Tibial artery (tissue), 4 donors: ENCODE measurements around the gene RASD1.

ENCODE experiments used
- DNase-seq, 2 donors: peaks; one replicate each; pipeline ENCODE4 v3.0.0-alpha.2; 2019
- H3K27ac ChIP-seq, 2 donors: fragments of 200-600 bp; sonication (generic) in 1 of 2; 1 replicate in 1 of 2; 2 replicates in 1 of 2; pipeline ENCODE4 v1.5.1; 2018 to 2019; ENCODE audit warnings: mild to moderate bottlenecking in 1 of 2
- H3K27me3 ChIP-seq, 2 donors: fragments of 200-600 bp; sonication (generic) in 1 of 2; one replicate each; pipeline versions ENCODE4 v1.5.1 to v1.6.0; 2016 to 2019
- H3K36me3 ChIP-seq, 3 donors: fragments of 200-600 bp; sonication (generic) in 2 of 3; one replicate each; pipeline ENCODE4 v1.5.1; 2016 to 2019; ENCODE audit warnings: mild to moderate bottlenecking in 2 of 3
- H3K4me1 ChIP-seq, 4 donors: fragments of 200-600 bp; sonication (generic) in 2 of 4; 1 replicate in 3 of 4; 2 replicates in 1 of 4; pipeline ENCODE4 v1.5.1; 2016 to 2019
- H3K4me3 ChIP-seq, 2 donors: fragments of 200-600 bp; sonication (generic) in 1 of 2; 1 replicate in 1 of 2; 2 replicates in 1 of 2; pipeline ENCODE4 v1.5.1; 2018 to 2019; ENCODE audit warnings: mild to moderate bottlenecking in 2 of 2
- H3K9me3 ChIP-seq, 3 donors: fragments of 200-600 bp; sonication (generic) in 1 of 3; one replicate each; pipeline ENCODE4 v1.5.1; 2016 to 2019
- intact Hi-C: fragments of 100-400 bp; cut with DNase I; formaldehyde crosslinking; loops from one replicate; pipeline ENCODE4 v1.15.0; 2023; ENCODE audit warnings: low total_unique reads
- TF ChIP-seq, protein P1 (sequence below), 2 experiments: fragments of 200-600 bp in 1 of 2; fragments of 450-650 bp in 1 of 2; IDR thresholded peaks; one replicate each; pipeline ENCODE4 v1.5.1; 2017 to 2019; ENCODE audit warnings: antibody characterized with exemption in 2 of 2, mild to moderate bottlenecking in 1 of 2, moderate library complexity in 1 of 2

The RASD1 gene

DNA sequence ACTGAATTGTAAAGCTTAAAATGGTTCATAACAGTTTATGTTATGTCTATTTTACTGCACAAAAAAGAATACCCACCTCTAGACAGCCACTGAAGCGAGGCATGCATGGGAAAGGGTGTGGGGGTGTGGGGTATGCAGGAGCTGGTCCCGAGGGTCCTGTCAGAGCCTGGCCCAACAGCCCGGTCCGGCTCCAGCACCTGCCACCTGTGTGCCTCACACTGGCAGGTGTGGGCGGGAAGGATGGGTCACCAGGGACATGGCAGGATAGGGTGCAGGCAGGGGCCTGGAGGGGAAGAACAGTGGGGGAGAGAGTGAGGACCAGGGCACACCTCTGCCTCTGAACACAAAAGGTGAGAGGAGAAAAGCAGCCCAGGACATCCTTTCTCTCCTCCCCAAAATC lies 22.8 kb upstream of the RASD1 start:
- Histone ChIP-seq H3K4me1 (no peaks in the 10 kb centered on the region), H3K36me3 (peaks cover 0 to 20% (median 0%) of the 10 kb centered on the region in 3 donors), H3K4me3 (no peak overlapping the region), H3K9me3 (no peaks in the 10 kb centered on the region), H3K27ac (no peak overlapping the region), H3K27me3 (no peaks in the 10 kb centered on the region)
- intact Hi-C loops = no loop called here
- no peak for DNase-seq
- TF ChIP-seq, protein P1, sequence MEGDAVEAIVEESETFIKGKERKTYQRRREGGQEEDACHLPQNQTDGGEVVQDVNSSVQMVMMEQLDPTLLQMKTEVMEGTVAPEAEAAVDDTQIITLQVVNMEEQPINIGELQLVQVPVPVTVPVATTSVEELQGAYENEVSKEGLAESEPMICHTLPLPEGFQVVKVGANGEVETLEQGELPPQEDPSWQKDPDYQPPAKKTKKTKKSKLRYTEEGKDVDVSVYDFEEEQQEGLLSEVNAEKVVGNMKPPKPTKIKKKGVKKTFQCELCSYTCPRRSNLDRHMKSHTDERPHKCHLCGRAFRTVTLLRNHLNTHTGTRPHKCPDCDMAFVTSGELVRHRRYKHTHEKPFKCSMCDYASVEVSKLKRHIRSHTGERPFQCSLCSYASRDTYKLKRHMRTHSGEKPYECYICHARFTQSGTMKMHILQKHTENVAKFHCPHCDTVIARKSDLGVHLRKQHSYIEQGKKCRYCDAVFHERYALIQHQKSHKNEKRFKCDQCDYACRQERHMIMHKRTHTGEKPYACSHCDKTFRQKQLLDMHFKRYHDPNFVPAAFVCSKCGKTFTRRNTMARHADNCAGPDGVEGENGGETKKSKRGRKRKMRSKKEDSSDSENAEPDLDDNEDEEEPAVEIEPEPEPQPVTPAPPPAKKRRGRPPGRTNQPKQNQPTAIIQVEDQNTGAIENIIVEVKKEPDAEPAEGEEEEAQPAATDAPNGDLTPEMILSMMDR (IDR thresholded peaks at IDR 0.05) = no peak

DNA sequence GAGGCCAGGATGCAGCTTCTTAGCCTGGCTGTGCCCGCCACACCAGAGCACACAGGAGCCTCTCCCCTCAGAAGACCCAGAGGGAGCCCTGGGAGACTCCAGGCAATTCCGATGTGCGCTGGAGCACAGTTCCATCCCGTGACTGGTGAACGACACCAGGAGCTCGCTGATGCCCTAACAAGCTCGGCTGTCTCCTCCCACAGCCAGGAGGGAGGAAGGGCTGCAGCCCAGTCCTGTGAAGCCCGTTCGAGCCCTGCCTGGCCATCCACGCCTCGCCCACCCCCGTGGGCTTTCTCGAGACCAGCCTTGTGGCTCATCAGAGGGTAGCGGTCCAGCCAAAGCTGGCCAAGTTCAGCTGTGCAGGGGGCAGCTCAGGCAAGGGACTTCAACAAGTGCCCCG lies 21.8 kb upstream of the RASD1 start:
- Histone ChIP-seq H3K36me3 (peaks cover 0 to 20% (median 0%) of the 10 kb centered on the region in 3 donors), H3K27ac (no peak overlapping the region), H3K4me3 (no peak overlapping the region), H3K9me3 (no peaks in the 10 kb centered on the region), H3K27me3 (no peaks in the 10 kb centered on the region), H3K4me1 (no peaks in the 10 kb centered on the region)
- DNase-seq = no peak
- TF ChIP-seq, protein P1 (IDR thresholded peaks at IDR 0.05) = no peak
- intact Hi-C loops = no loop called here

DNA sequence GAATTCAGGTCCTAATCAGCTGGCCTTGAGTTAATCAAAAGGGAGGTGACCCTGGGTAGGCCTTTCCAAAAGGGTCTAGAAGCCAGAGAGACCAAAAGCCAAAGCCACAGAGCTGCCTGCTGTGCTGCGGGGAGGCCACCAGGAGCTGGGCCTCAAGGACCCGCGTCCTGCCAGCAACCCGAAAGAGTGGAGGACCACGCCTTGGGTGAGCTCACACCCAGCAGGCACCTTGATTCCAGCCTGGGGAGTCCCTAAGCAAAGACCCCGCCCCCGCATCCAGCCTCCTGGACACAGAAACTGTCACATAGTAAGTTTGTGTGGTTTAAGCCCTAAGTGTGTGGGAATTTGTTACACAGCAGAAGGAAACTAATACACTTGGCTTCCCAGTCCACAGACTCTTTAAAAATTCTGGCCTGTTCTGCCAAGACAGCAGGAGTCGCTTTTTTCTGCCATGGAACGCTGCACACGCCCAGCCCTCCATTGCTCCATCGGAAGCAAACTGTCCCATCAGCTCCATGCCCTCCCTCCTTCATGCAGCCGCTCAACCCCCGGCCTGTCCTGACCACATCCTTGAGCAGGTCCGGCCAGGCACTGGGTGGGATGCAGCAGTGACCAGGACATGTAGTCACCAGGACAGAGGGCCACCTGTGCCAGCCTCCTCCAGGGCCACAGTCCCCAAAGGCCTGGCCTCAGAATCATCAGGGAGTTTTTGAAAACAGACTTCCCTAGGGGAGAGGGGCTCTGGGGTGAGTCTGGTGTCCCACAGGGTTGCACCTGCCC lies 20.9 kb upstream of the RASD1 start:
- TF ChIP-seq, protein P1 (IDR thresholded peaks at IDR 0.05) = no peak
- no peak overlapping the region for H3K27ac ChIP-seq
- intact Hi-C loops = no loop called here

DNA sequence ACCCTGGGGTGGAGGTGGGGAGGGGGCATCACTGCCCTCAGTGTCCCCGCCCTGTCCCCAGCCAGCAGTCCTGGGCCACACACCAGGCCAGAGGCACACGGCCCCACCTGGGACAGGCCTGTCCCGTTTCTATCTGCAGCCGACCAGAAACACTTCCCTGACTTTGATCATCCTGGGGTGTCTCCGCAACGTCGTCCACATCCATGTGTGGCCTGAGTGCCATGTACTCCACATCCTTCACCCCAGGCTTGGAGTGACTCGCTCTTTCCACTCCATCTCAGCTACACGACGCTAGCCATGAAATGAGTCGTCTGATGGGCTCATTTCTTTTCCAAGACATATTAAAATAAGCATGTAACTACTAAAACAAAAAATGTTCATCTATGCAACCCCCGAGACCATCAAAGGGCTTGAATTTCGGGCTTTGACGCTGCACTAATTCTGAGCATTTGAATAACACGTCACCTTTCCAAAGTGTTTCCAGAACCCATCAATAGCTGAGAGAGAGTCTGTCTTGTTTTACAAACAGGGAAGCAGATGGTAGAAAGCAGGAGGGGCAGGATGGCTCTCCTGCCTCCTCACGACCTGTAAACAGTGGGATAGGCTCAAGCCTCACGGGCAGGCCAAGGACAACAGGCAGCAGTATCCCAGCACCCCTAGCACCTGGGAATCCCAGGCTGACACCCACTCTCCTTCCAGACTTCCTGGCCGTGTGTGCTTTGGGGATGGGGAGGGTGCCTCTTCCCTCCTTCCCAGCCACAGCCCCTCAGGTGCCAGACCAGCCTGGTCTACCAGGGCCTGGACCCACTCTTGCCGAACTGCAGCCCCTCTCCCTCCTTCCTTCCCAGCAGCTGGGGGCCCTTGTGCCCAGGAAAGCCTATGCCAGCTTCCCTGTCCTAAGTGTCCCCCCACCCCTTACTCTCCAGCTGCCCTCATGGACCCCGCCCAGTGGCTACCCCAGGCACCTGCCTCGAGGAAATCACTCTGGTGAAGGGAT lies 20.0 kb upstream of the RASD1 start:
- intact Hi-C loops = no loop called here
- Histone ChIP-seq H3K27ac (no peak overlapping the region), H3K36me3 (peaks cover 0 to 20% (median 0%) of the 10 kb centered on the region in 3 donors), H3K9me3 (no peaks in the 10 kb centered on the region), H3K27me3 (no peaks in the 10 kb centered on the region), H3K4me3 (no peak overlapping the region), H3K4me1 (peaks cover 0 to 10% (median 0%) of the 10 kb centered on the region in 4 donors)
- no peak for DNase-seq
- TF ChIP-seq, protein P1 (IDR thresholded peaks at IDR 0.05) = no peak

More for the DNA sequence above, 20.9 kb upstream of the RASD1 start:
- H3K9me3 ChIP-seq = no peaks in the 10 kb centered on the region
- H3K4me3 ChIP-seq = no peak overlapping the region
- H3K27me3 ChIP-seq = no peaks in the 10 kb centered on the region
- H3K4me1 ChIP-seq = peaks cover 0 to 4% (median 0%) of the 10 kb centered on the region in 4 donors
- H3K36me3 ChIP-seq = peaks cover 0 to 20% (median 0%) of the 10 kb centered on the region in 3 donors
- no peak for DNase-seq

DNA sequence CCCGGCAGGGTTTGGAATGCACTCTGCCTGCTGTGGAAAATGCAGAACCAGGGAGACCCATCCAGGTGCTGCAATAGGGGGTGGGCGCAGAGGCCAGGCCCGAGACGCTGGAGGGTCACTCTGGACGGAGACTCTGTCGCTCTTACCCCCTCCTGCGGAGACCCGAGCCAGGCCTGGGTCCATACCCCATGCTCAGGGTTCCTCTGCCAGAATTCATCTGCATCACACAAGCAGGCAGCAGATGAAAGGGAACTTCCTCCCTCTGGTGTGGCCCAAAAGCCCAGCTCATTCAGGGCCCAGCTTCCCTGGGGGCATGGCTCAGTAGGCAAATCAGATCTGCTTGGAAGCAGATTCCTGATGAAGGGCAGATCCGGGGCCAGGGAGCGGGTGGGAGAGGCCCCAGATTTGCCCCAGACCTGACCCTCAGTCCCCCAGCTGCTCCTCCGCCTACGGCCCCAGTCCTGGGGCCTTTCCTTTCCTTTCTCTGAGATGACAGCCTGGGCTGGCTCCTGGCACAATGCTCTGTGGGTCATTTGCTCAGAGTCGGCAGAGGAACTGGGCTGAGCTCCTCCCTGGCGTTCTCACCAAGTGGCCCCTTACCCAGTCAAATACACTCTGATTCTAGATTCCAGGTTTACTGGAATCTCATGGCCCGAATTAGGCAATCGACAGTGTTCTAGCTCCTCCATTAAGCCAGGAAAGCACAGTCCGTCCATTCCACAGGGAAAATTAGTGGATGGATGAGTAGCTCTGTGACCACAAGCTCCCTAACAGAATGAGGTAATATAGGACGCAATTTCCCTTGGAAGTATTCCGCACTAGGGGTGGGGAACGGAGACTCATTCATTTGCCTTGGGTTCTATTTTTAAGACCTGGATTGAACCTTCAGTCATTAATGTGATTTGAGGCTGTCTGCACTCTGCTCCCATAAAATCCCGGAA lies 19.1 kb upstream of the RASD1 start:
- no peak for DNase-seq
- intact Hi-C loops = no loop called here

More for the DNA sequence above, 19.1 kb upstream of the RASD1 start:
- Histone ChIP-seq H3K9me3 (no peaks in the 10 kb centered on the region), H3K27me3 (no peaks in the 10 kb centered on the region), H3K27ac (no peak overlapping the region), H3K36me3 (peaks cover 0 to 10% (median 0%) of the 10 kb centered on the region in 3 donors), H3K4me3 (no peak overlapping the region), H3K4me1 (peaks cover 0 to 10% (median 0%) of the 10 kb centered on the region in 4 donors)
- TF ChIP-seq, protein P1 (IDR thresholded peaks at IDR 0.05) = no peak
